A549 (cell line): ENCODE measurements around the gene RPS6KA2.

Source experiments
- CBX8 ChIP-seq: fragments of 200-600 bp; sonication (generic); IDR thresholded peaks from 2 replicates; pipeline ENCODE4 v1.6.1; 2016
- CHD4 ChIP-seq: fragments of 200-600 bp; sonication (generic); IDR thresholded peaks from 2 replicates; pipeline ENCODE4 v1.6.1; 2016; ENCODE audit warnings: antibody characterized with exemption, mild to moderate bottlenecking, borderline replicate concordance
- CTCF ChIP-seq: fragments of >200 bp; sonication (Bioruptor Twin); formaldehyde crosslinking; IDR thresholded peaks from 3 replicates; pipeline ENCODE4 v1.5.1; 2016
- EHF ChIP-seq: fragments of 250-450 bp; sonication (Bioruptor Pico); IDR thresholded peaks from 2 replicates; pipeline ENCODE4 v1.5.0; 2020; ENCODE audit warnings: mild to moderate bottlenecking
- ELK1 ChIP-seq: fragments of 150-350 bp; IDR thresholded peaks from 2 replicates; pipeline ENCODE4 v1.6.1; 2014; ENCODE audit warnings: low read depth, mild to moderate bottlenecking, low read length
- EP300 ChIP-seq, 2 experiments: fragments of >200 bp; sonication (Bioruptor Twin); formaldehyde crosslinking; IDR thresholded peaks; 2 replicates in 1 of 2; 3 replicates in 1 of 2; pipeline ENCODE4 v1.6.1; 2016 to 2017
- FOXS1 ChIP-seq: fragments of 250-450 bp; sonication (Bioruptor Pico); IDR thresholded peaks from 2 replicates; pipeline ENCODE4 v1.5.0; 2020; ENCODE audit warnings: mild to moderate bottlenecking, moderate library complexity
- HEYL ChIP-seq: fragments of 250-450 bp; sonication (Bioruptor Pico); IDR thresholded peaks from 2 replicates; pipeline ENCODE4 v1.8.0; 2021; ENCODE audit warnings: mild to moderate bottlenecking, moderate library complexity
- JUNB ChIP-seq: fragments of >200 bp; sonication (Bioruptor Twin); formaldehyde crosslinking; IDR thresholded peaks from 2 replicates; pipeline ENCODE4 v1.6.1; 2016
- MAFK ChIP-seq: fragments of 450-650 bp; IDR thresholded peaks from 2 replicates; pipeline ENCODE4 v1.6.1; 2014; ENCODE audit not compliant: partially characterized antibody
- MAX ChIP-seq: IDR thresholded peaks from 2 replicates; pipeline ENCODE4 v1.6.1; 2012
- POLR2A ChIP-seq: IDR thresholded peaks from 2 replicates; pipeline ENCODE4 v1.6.1; 2012; ENCODE audit warnings: mild to moderate bottlenecking, low read length
- RAD21 ChIP-seq, 2 experiments: fragments of >200 bp in 1 of 2; sonication (Bioruptor Twin) in 1 of 2; formaldehyde crosslinking in 1 of 2; IDR thresholded peaks in 1 of 2; conservative IDR thresholded peaks in 1 of 2; 2 replicates in 1 of 2; 3 replicates in 1 of 2; pipeline ENCODE4 v1.6.1; 2012 to 2018; ENCODE audit warnings: inconsistent platforms in 1 of 2
- SMC3 ChIP-seq: fragments of >200 bp; sonication (Bioruptor Twin); formaldehyde crosslinking; IDR thresholded peaks from 3 replicates; pipeline ENCODE4 v1.6.1; 2018; ENCODE audit warnings: inconsistent platforms

GRCh38 chr6:166604911-166605310, 22.1 kb downstream of the RPS6KA2 start:
- TF ChIP-seq MAX (no peak), CBX8 (no peak), SMC3 (no peak), CTCF (no peak), RAD21 (conservative IDR thresholded peaks at IDR 0.05 in 1 of 2, IDR thresholded peaks at IDR 0.05 in 1 of 2) (no peak), EP300 (IDR thresholded peaks at IDR 0.05) (no peak), CHD4 (no peak), ELK1 (no peak), MAFK (no peak), EHF (CRISPR knock-in tag) (no peak), POLR2A (no peak), HEYL (CRISPR knock-in tag) (no peak), FOXS1 (CRISPR knock-in tag) (no peak), JUNB (no peak)
